ENCODE data around the gene CHAF1A.

The CHAF1A gene

GRCh38 chr19:4431808-4432674, 29.6 kb downstream of the CHAF1A start:
- Histone ChIP-seq H3K9me3 (ENCODE audit: low read depth, low read length) (no peaks in the 10 kb centered on the region), H3K4me3 (no peak overlapping the region), H3K27ac (no peak overlapping the region), H3K9ac (ENCODE audit: insufficient read length) (no peak overlapping the region), H3K36me3 (ENCODE audit: insufficient read depth, low read length) (peaks cover 84% of the 10 kb centered on the region)
- no peak for TF ChIP-seq POLR2AphosphoS5 (IDR thresholded peaks at IDR 0.05; ENCODE audit: borderline replicate concordance, low read depth, low read length)
- no peak for TF ChIP-seq EZH2 (IDR thresholded peaks at IDR 0.05)
- TF ChIP-seq FOXP2 (optimal IDR thresholded peaks at IDR 0.05; ENCODE audit: control extremely low read depth, extremely low read length, insufficient read depth): no peak
- DNase-seq (ENCODE audit: low read depth, low spot score): no peak

GRCh38 chr19:4432918-4433506, 30.6 kb downstream of the CHAF1A start:
- Histone ChIP-seq H3K36me3 (ENCODE audit: insufficient read depth, low read length) (peaks cover 89% of the 10 kb centered on the region), H3K9me3 (ENCODE audit: low read depth, low read length) (no peaks in the 10 kb centered on the region), H3K4me3 (no peak overlapping the region), H3K27ac (no peak overlapping the region), H3K9ac (ENCODE audit: insufficient read length) (no peak overlapping the region)
- TF ChIP-seq FOXP2 (optimal IDR thresholded peaks at IDR 0.05; ENCODE audit: control extremely low read depth, extremely low read length, insufficient read depth): no peak
- TF ChIP-seq POLR2AphosphoS5 (IDR thresholded peaks at IDR 0.05; ENCODE audit: borderline replicate concordance, low read depth, low read length): no peak
- TF ChIP-seq EZH2 (IDR thresholded peaks at IDR 0.05): no peak
- DNase-seq (ENCODE audit: low read depth, low spot score): no peak

- TF ChIP-seq POLR2AphosphoS5 (IDR thresholded peaks at IDR 0.05; ENCODE audit: borderline replicate concordance, low read depth, low read length): no peak
- TF ChIP-seq FOXP2 (optimal IDR thresholded peaks at IDR 0.05; ENCODE audit: control extremely low read depth, extremely low read length, insufficient read depth): no peak
- TF ChIP-seq EZH2 (IDR thresholded peaks at IDR 0.05): no peak
- no peak overlapping the region for H3K27ac ChIP-seq
- H3K9ac ChIP-seq (ENCODE audit: insufficient read length): no peak overlapping the region
- H3K4me3 ChIP-seq: no peak overlapping the region
- H3K36me3 ChIP-seq (ENCODE audit: insufficient read depth, low read length): peaks cover 84% of the 10 kb centered on the region
- no peaks in the 10 kb centered on the region for H3K9me3 ChIP-seq (ENCODE audit: low read depth, low read length)
- DNase-seq (ENCODE audit: low read depth, low spot score): no peak
Measured at GRCh38 chr19:4434391-4434790, 32.0 kb downstream of the CHAF1A start.

GRCh38 chr19:4436231-4436630, 33.8 kb downstream of the CHAF1A start:
- Histone ChIP-seq H3K4me3 (no peak overlapping the region), H3K27ac (no peak overlapping the region), H3K36me3 (ENCODE audit: insufficient read depth, low read length) (peaks cover 79% of the 10 kb centered on the region), H3K9ac (ENCODE audit: insufficient read length) (no peak overlapping the region), H3K9me3 (ENCODE audit: low read depth, low read length) (no peaks in the 10 kb centered on the region)
- no peak for TF ChIP-seq POLR2AphosphoS5 (IDR thresholded peaks at IDR 0.05; ENCODE audit: borderline replicate concordance, low read depth, low read length)
- no peak for DNase-seq (ENCODE audit: low read depth, low spot score)

GRCh38 chr19:4437103-4437502, 34.7 kb downstream of the CHAF1A start:
- no peak overlapping the region for H3K9ac ChIP-seq (ENCODE audit: insufficient read length)
- DNase-seq (ENCODE audit: low read depth, low spot score): no peak
- no peak overlapping the region for H3K27ac ChIP-seq
- H3K36me3 ChIP-seq (ENCODE audit: insufficient read depth, low read length): peaks cover 70% of the 10 kb centered on the region
- TF ChIP-seq FOXP2 (optimal IDR thresholded peaks at IDR 0.05; ENCODE audit: control extremely low read depth, extremely low read length, insufficient read depth) (no peak), POLR2AphosphoS5 (IDR thresholded peaks at IDR 0.05; ENCODE audit: borderline replicate concordance, low read depth, low read length) (no peak), EZH2 (IDR thresholded peaks at IDR 0.05) (no peak)
- no peaks in the 10 kb centered on the region for H3K9me3 ChIP-seq (ENCODE audit: low read depth, low read length)
- H3K4me3 ChIP-seq: no peak overlapping the region

GRCh38 chr19:4439243-4439642, 36.8 kb downstream of the CHAF1A start:
- no peak overlapping the region for H3K9ac ChIP-seq (ENCODE audit: insufficient read length)
- H3K9me3 ChIP-seq (ENCODE audit: low read depth, low read length): no peaks in the 10 kb centered on the region
- no peak overlapping the region for H3K27ac ChIP-seq
- H3K36me3 ChIP-seq (ENCODE audit: insufficient read depth, low read length): peaks cover 49% of the 10 kb centered on the region
- DNase-seq (ENCODE audit: low read depth, low spot score): no peak
- H3K4me3 ChIP-seq: no peak overlapping the region
- TF ChIP-seq POLR2AphosphoS5 (IDR thresholded peaks at IDR 0.05; ENCODE audit: borderline replicate concordance, low read depth, low read length): no peak
- no peak for TF ChIP-seq EZH2 (IDR thresholded peaks at IDR 0.05)
- no peak for TF ChIP-seq FOXP2 (optimal IDR thresholded peaks at IDR 0.05; ENCODE audit: control extremely low read depth, extremely low read length, insufficient read depth)

- TF ChIP-seq EZH2 (IDR thresholded peaks at IDR 0.05) (no peak), POLR2AphosphoS5 (IDR thresholded peaks at IDR 0.05; ENCODE audit: borderline replicate concordance, low read depth, low read length) (peak; percentile 17; the same call in 1 of the 2 replicates)
- peaks cover 30% of the 10 kb centered on the region; the same call in 1 of the 2 replicates for H3K36me3 ChIP-seq (ENCODE audit: insufficient read depth, low read length)
- no peak overlapping the region for H3K9ac ChIP-seq (ENCODE audit: insufficient read length)
- DNase-seq (ENCODE audit: low read depth, low spot score): no peak
- H3K4me3 ChIP-seq: no peak overlapping the region
- H3K9me3 ChIP-seq (ENCODE audit: low read depth, low read length): no peaks in the 10 kb centered on the region
- H3K27ac ChIP-seq: no peak overlapping the region
Measured at GRCh38 chr19:4441994-4442818, 39.8 kb downstream of the CHAF1A start.

- H3K9me3 ChIP-seq (ENCODE audit: low read depth, low read length): no peaks in the 10 kb centered on the region
- DNase-seq (ENCODE audit: low read depth, low spot score): no peak
- no peak overlapping the region for H3K9ac ChIP-seq (ENCODE audit: insufficient read length)
- no peak overlapping the region for H3K27ac ChIP-seq
- TF ChIP-seq FOXP2 (optimal IDR thresholded peaks at IDR 0.05; ENCODE audit: control extremely low read depth, extremely low read length, insufficient read depth) (no peak), POLR2AphosphoS5 (IDR thresholded peaks at IDR 0.05; ENCODE audit: borderline replicate concordance, low read depth, low read length) (no peak), EZH2 (IDR thresholded peaks at IDR 0.05) (no peak)
- H3K4me3 ChIP-seq: no peak overlapping the region
- peaks cover 32% of the 10 kb centered on the region; the same call in 1 of the 2 replicates for H3K36me3 ChIP-seq (ENCODE audit: insufficient read depth, low read length)
Measured at GRCh38 chr19:4442819-4443146, 40.3 kb downstream of the CHAF1A start.
